HS-5 (cell line): Measurements from ENCODE around the gene ACTN1.

ENCODE experiments used
- DNase-seq: peaks from one replicate; pipeline ENCODE4 v3.0.0-alpha.2; 2012; ENCODE audit warnings: low read depth

The ACTN1 gene

GRCh38 chr14:68916358-68916941, 62.7 kb downstream of the ACTN1 start:
- DNase-seq = no peak

- DNase-seq = no peak
Observed at GRCh38 chr14:68913516-68913915, 65.6 kb downstream of the ACTN1 start.

GRCh38 chr14:68911594-68912227, 67.4 kb downstream of the ACTN1 start:
- DNase-seq = peak; percentile 34

GRCh38 chr14:68910540-68910939, 68.6 kb downstream of the ACTN1 start:
- DNase-seq = no peak

GRCh38 chr14:68908803-68909202, 70.3 kb downstream of the ACTN1 start:
- DNase-seq = no peak

- no peak for DNase-seq
Observed at GRCh38 chr14:68908201-68908600, 70.9 kb downstream of the ACTN1 start.

- no peak for DNase-seq
Observed at GRCh38 chr14:68906439-68906838, 72.7 kb downstream of the ACTN1 start.

GRCh38 chr14:68905107-68905895, 73.8 kb downstream of the ACTN1 start:
- DNase-seq = no peak

GRCh38 chr14:68902357-68902756, 76.7 kb downstream of the ACTN1 start:
- DNase-seq = no peak

- DNase-seq = no peak
Observed at GRCh38 chr14:68899033-68899603, 80.0 kb downstream of the ACTN1 start.

- no peak for DNase-seq
Observed at GRCh38 chr14:68898248-68899032, 80.7 kb downstream of the ACTN1 start.

- DNase-seq = no peak
Observed at GRCh38 chr14:68897559-68898155, 81.4 kb downstream of the ACTN1 start.

- no peak for DNase-seq
Observed at GRCh38 chr14:68896132-68896531, 83.0 kb downstream of the ACTN1 start.

GRCh38 chr14:68894802-68895703, 84.0 kb downstream of the ACTN1 start:
- DNase-seq = no peak

GRCh38 chr14:68894123-68894522, 85.0 kb downstream of the ACTN1 start:
- DNase-seq = no peak

GRCh38 chr14:68893566-68893965, 85.5 kb downstream of the ACTN1 start:
- DNase-seq = no peak

GRCh38 chr14:68892961-68893360, 86.1 kb downstream of the ACTN1 start:
- DNase-seq = no peak

- no peak for DNase-seq
Observed at GRCh38 chr14:68891851-68892660, 87.0 kb downstream of the ACTN1 start.

- no peak for DNase-seq
Observed at GRCh38 chr14:68890173-68890931, 88.8 kb downstream of the ACTN1 start.
